Measurements from ENCODE around the gene RPS21. TPM values are rescaled to one million over a fixed set of nuclear protein-coding genes. Genes with fewer than 3 reads are reported as not detected.
A peak's percentile ranks its signal among the peaks of the same experiment; 100 is the strongest.

Gene RPS21
- total and polyA plus RNA-seq, 2 of the 13 experiments (the other 11 are each of a cell fraction or from before 2014, with no cell fraction given), result 2,647 to 11,063 TPM

- TF ChIP-seq, protein P1, sequence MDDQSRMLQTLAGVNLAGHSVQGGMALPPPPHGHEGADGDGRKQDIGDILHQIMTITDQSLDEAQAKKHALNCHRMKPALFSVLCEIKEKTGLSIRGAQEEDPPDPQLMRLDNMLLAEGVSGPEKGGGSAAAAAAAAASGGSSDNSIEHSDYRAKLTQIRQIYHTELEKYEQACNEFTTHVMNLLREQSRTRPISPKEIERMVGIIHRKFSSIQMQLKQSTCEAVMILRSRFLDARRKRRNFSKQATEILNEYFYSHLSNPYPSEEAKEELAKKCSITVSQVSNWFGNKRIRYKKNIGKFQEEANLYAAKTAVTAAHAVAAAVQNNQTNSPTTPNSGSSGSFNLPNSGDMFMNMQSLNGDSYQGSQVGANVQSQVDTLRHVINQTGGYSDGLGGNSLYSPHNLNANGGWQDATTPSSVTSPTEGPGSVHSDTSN (CRISPR knock-in tag; IDR thresholded peaks at IDR 0.05; ENCODE audit: borderline replicate concordance), result no peak; the same call in 1 of the 2 replicates
- TF ChIP-seq ZKSCAN8 (CRISPR knock-in tag; IDR thresholded peaks at IDR 0.05; ENCODE audit: borderline replicate concordance) (peak; percentile 67; the same call in 1 of the 2 replicates), ARNT2 (CRISPR knock-in tag; IDR thresholded peaks at IDR 0.05; ENCODE audit: low read depth) (0 out of 2 replicates have a peak, but pooled peaks have one; percentile 75), REST (IDR thresholded peaks at IDR 0.05; ENCODE audit: borderline replicate concordance in 1 of 2, low read depth in 1 of 2, low read length in 2 of 2) (no peak), FOXJ3 (CRISPR knock-in tag; IDR thresholded peaks at IDR 0.05; ENCODE audit: borderline replicate concordance) (peak; percentile 73), ZFAT (CRISPR knock-in tag; conservative IDR thresholded peaks at IDR 0.05) (no peak), MLX (CRISPR knock-in tag; IDR thresholded peaks at IDR 0.05) (0 out of 2 replicates have a peak, but pooled peaks have one; percentile 13), XBP1 (CRISPR knock-in tag; IDR thresholded peaks at IDR 0.05) (no peak), ZNF703 (CRISPR knock-in tag; IDR thresholded peaks at IDR 0.05; ENCODE audit: borderline replicate concordance) (no peak), PRMT3 (CRISPR knock-in tag; IDR thresholded peaks at IDR 0.05; ENCODE audit: borderline replicate concordance, low read depth) (no peak), GZF1 (CRISPR knock-in tag; IDR thresholded peaks at IDR 0.05) (no peak), ZNF331 (CRISPR knock-in tag; IDR thresholded peaks at IDR 0.05) (peak; percentile 88; the same call in 1 of the 2 replicates), ZNF567 (CRISPR knock-in tag; IDR thresholded peaks at IDR 0.05; ENCODE audit: borderline replicate concordance) (no peak), GFI1 (CRISPR knock-in tag; IDR thresholded peaks at IDR 0.05; ENCODE audit: borderline replicate concordance) (no peak), ZNF562 (CRISPR knock-in tag; IDR thresholded peaks at IDR 0.05; ENCODE audit: borderline replicate concordance) (no peak), ZNF124 (CRISPR knock-in tag; IDR thresholded peaks at IDR 0.05) (0 out of 2 replicates have a peak, but pooled peaks have one; percentile 68), ZNF274 (CRISPR knock-in tag; IDR thresholded peaks at IDR 0.05) (peak; percentile 77; the same call in 1 of the 2 replicates)
- TF ChIP-seq, protein P2, sequence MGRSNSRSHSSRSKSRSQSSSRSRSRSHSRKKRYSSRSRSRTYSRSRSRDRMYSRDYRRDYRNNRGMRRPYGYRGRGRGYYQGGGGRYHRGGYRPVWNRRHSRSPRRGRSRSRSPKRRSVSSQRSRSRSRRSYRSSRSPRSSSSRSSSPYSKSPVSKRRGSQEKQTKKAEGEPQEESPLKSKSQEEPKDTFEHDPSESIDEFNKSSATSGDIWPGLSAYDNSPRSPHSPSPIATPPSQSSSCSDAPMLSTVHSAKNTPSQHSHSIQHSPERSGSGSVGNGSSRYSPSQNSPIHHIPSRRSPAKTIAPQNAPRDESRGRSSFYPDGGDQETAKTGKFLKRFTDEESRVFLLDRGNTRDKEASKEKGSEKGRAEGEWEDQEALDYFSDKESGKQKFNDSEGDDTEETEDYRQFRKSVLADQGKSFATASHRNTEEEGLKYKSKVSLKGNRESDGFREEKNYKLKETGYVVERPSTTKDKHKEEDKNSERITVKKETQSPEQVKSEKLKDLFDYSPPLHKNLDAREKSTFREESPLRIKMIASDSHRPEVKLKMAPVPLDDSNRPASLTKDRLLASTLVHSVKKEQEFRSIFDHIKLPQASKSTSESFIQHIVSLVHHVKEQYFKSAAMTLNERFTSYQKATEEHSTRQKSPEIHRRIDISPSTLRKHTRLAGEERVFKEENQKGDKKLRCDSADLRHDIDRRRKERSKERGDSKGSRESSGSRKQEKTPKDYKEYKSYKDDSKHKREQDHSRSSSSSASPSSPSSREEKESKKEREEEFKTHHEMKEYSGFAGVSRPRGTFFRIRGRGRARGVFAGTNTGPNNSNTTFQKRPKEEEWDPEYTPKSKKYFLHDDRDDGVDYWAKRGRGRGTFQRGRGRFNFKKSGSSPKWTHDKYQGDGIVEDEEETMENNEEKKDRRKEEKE (IDR thresholded peaks at IDR 0.05), result no peak
Measured at GRCh38 chr20:62382306-62383198, 4.4 kb upstream of the RPS21 start (continued).

Measured in HepG2 (cell line).